ENCODE data around the gene DNAJA3.
A peak's percentile ranks its signal among the peaks of the same experiment; 100 is the strongest.

The DNAJA3 gene

GRCh38 chr16:4435337-4436067 lies 9.8 kb downstream of the DNAJA3 start:
- DNase-seq, result no peak

- no peak for DNase-seq
Measured at GRCh38 chr16:4437366-4437765, 11.7 kb downstream of the DNAJA3 start.

- DNase-seq, result no peak
Measured at GRCh38 chr16:4442371-4442770, 16.7 kb downstream of the DNAJA3 start.

GRCh38 chr16:4443271-4443670 lies 17.6 kb downstream of the DNAJA3 start:
- no peak for DNase-seq

GRCh38 chr16:4443986-4444385 lies 18.3 kb downstream of the DNAJA3 start:
- no peak for DNase-seq

- no peak for DNase-seq
Measured at GRCh38 chr16:4450430-4450829, 24.8 kb downstream of the DNAJA3 start.

GRCh38 chr16:4450931-4451519 lies 25.4 kb downstream of the DNAJA3 start:
- no peak for DNase-seq

GRCh38 chr16:4452674-4453073 lies 27.0 kb downstream of the DNAJA3 start:
- no peak for DNase-seq

GRCh38 chr16:4454623-4455022 lies 29.0 kb downstream of the DNAJA3 start:
- no peak for DNase-seq

- no peak for DNase-seq
Measured at GRCh38 chr16:4455081-4455480, 29.4 kb downstream of the DNAJA3 start.

- DNase-seq, result no peak
Measured at GRCh38 chr16:4455951-4456350, 30.3 kb downstream of the DNAJA3 start.

GRCh38 chr16:4460936-4461249 lies 35.2 kb downstream of the DNAJA3 start:
- DNase-seq, result no peak

- no peak for DNase-seq
Measured at GRCh38 chr16:4461250-4462085, 35.8 kb downstream of the DNAJA3 start.

GRCh38 chr16:4463522-4464163 lies 38.0 kb downstream of the DNAJA3 start:
- no peak for DNase-seq

- DNase-seq, result no peak
Measured at GRCh38 chr16:4465977-4466779, 40.5 kb downstream of the DNAJA3 start.

- DNase-seq, result no peak
Measured at GRCh38 chr16:4467916-4468315, 42.2 kb downstream of the DNAJA3 start.

GRCh38 chr16:4468972-4469371 lies 43.3 kb downstream of the DNAJA3 start:
- DNase-seq, result no peak

GRCh38 chr16:4471869-4472268 lies 46.2 kb downstream of the DNAJA3 start:
- DNase-seq, result no peak

- no peak for DNase-seq
Measured at GRCh38 chr16:4472880-4473279, 47.2 kb downstream of the DNAJA3 start.

GRCh38 chr16:4474192-4474961 lies 48.7 kb downstream of the DNAJA3 start, which contains the start of gene NMRAL1:
Gene NMRAL1, minus strand, starts transcription at chr16:4474625. Its CDS starts 493 bp downstream, at chr16:4474132.
- peak; percentile 43 for DNase-seq

GRCh38 chr16:4475880-4476788 lies 50.5 kb downstream of the DNAJA3 start, which contains the start of gene HMOX2:
Gene HMOX2, plus strand, starts transcription at chr16:4476398. Its CDS starts 29,127 bp downstream, at chr16:4505525.
- peak; percentile 83 for DNase-seq
